KMS-11 (cell line): Measurements from ENCODE around the gene TSPAN3.

Experiments
- H2AFZ ChIP-seq: fragments of 200-600 bp; sonication (generic); 2 replicates; pipeline ENCODE4 v1.6.1; 2016; ENCODE audit warnings: antibody characterized with exemption, mixed run types, low read depth
- H3K27ac ChIP-seq: fragments of 200-600 bp; sonication (generic); 2 replicates; pipeline ENCODE4 v1.6.1; 2016; ENCODE audit warnings: mild to moderate bottlenecking, mixed run types
- H3K27me3 ChIP-seq: fragments of 200-600 bp; sonication (generic); 2 replicates; pipeline ENCODE4 v1.6.1; 2017; ENCODE audit warnings: mild to moderate bottlenecking, low read depth, mixed run types, moderate library complexity; ENCODE audit not compliant: insufficient read depth
- H3K36me3 ChIP-seq: fragments of 200-600 bp; sonication (generic); 2 replicates; pipeline ENCODE4 v1.6.1; 2017; ENCODE audit warnings: mild to moderate bottlenecking, mixed run types; ENCODE audit not compliant: insufficient read depth
- H3K4me1 ChIP-seq: fragments of 200-600 bp; sonication (generic); 2 replicates; pipeline ENCODE4 v1.6.1; 2016; ENCODE audit warnings: mild to moderate bottlenecking, low read depth, mixed run types; ENCODE audit not compliant: poor library complexity, severe bottlenecking
- H3K4me2 ChIP-seq: fragments of 200-600 bp; sonication (generic); 2 replicates; pipeline ENCODE4 v1.7.0; 2016; ENCODE audit warnings: mild to moderate bottlenecking, mixed run types
- H3K4me3 ChIP-seq: fragments of 200-600 bp; sonication (generic); IDR thresholded peaks from 2 replicates; pipeline ENCODE4 v1.6.1; 2017; ENCODE audit warnings: low read depth, low read length, mixed read lengths; ENCODE audit not compliant: insufficient read depth
- H3K79me2 ChIP-seq: fragments of 200-600 bp; sonication (generic); 2 replicates; pipeline ENCODE4 v1.6.1; 2016; ENCODE audit warnings: low read depth, mixed run types; ENCODE audit not compliant: insufficient read depth
- H3K9ac ChIP-seq: fragments of 200-600 bp; sonication (generic); 2 replicates; pipeline ENCODE4 v1.6.1; 2016; ENCODE audit warnings: mild to moderate bottlenecking, mixed run types
- H4K20me1 ChIP-seq: fragments of 200-600 bp; sonication (generic); 2 replicates; pipeline ENCODE4 v1.6.1; 2016; ENCODE audit warnings: mild to moderate bottlenecking, mixed run types; ENCODE audit not compliant: insufficient read depth
- CTCF ChIP-seq: fragments of 200-600 bp; sonication (generic); conservative IDR thresholded peaks from 2 replicates; pipeline ENCODE4 v1.6.1; 2017; ENCODE audit warnings: low read depth, mild to moderate bottlenecking, antibody characterized with exemption, low read length, moderate library complexity, mixed read lengths

Gene TSPAN3

GRCh38 chr15:77014132-77015081, 56.5 kb downstream of the TSPAN3 start:
- no peak overlapping the region for H3K9ac ChIP-seq
- no peaks in the 10 kb centered on the region for H4K20me1 ChIP-seq
- H3K4me3 ChIP-seq, result no peak overlapping the region
- no peak overlapping the region for H2AFZ ChIP-seq
- no peaks in the 10 kb centered on the region for H3K27me3 ChIP-seq
- no peaks in the 10 kb centered on the region for H3K4me1 ChIP-seq
- H3K36me3 ChIP-seq, result no peaks in the 10 kb centered on the region
- H3K79me2 ChIP-seq, result no peaks in the 10 kb centered on the region
- no peak overlapping the region for H3K27ac ChIP-seq
- H3K4me2 ChIP-seq, result no peak overlapping the region
- no peak for TF ChIP-seq CTCF

GRCh38 chr15:77013776-77014131, 57.2 kb downstream of the TSPAN3 start:
- TF ChIP-seq CTCF, result no peak
- no peaks in the 10 kb centered on the region for H3K36me3 ChIP-seq
- H3K4me1 ChIP-seq, result no peaks in the 10 kb centered on the region
- H3K4me2 ChIP-seq, result no peak overlapping the region
- no peak overlapping the region for H3K4me3 ChIP-seq
- no peak overlapping the region for H3K27ac ChIP-seq
- H3K27me3 ChIP-seq, result no peaks in the 10 kb centered on the region
- no peaks in the 10 kb centered on the region for H3K79me2 ChIP-seq
- no peak overlapping the region for H3K9ac ChIP-seq
- no peaks in the 10 kb centered on the region for H4K20me1 ChIP-seq
- H2AFZ ChIP-seq, result no peak overlapping the region

GRCh38 chr15:77012868-77013267, 58.0 kb downstream of the TSPAN3 start:
- Histone ChIP-seq H2AFZ (no peak overlapping the region), H3K4me3 (no peak overlapping the region), H3K4me2 (no peak overlapping the region), H4K20me1 (no peaks in the 10 kb centered on the region), H3K27me3 (no peaks in the 10 kb centered on the region), H3K9ac (no peak overlapping the region), H3K36me3 (no peaks in the 10 kb centered on the region), H3K27ac (no peak overlapping the region), H3K79me2 (no peaks in the 10 kb centered on the region), H3K4me1 (no peaks in the 10 kb centered on the region)
- TF ChIP-seq CTCF, result no peak

GRCh38 chr15:77012117-77012712, 58.7 kb downstream of the TSPAN3 start:
- Histone ChIP-seq H3K36me3 (no peaks in the 10 kb centered on the region), H3K79me2 (no peaks in the 10 kb centered on the region), H3K9ac (no peak overlapping the region), H3K4me3 (no peak overlapping the region), H4K20me1 (no peaks in the 10 kb centered on the region), H3K4me1 (no peaks in the 10 kb centered on the region), H3K27me3 (no peaks in the 10 kb centered on the region), H2AFZ (no peak overlapping the region), H3K4me2 (no peak overlapping the region), H3K27ac (no peak overlapping the region)
- TF ChIP-seq CTCF, result no peak
